SU-DHL-6 (cell line): ENCODE results near the gene CLDN5.
"Not testable (repeated sequence)": the region's sequence is repeated elsewhere in the genome, so short reads cannot be mapped to it uniquely, and the experiment has no call there.

Experiments
- H2AFZ ChIP-seq: fragments of 200-600 bp; sonication (generic); 2 replicates; pipeline ENCODE4 v1.6.1; 2014; ENCODE audit warnings: low read depth, mild to moderate bottlenecking, moderate library complexity, mixed read lengths, antibody characterized with exemption, low read length; ENCODE audit not compliant: severe bottlenecking
- H3F3A ChIP-seq: fragments of 200-600 bp; shearing (Covaris generic); 2 replicates; pipeline ENCODE4 v1.6.0; 2016; ENCODE audit warnings: antibody characterized with exemption, mild to moderate bottlenecking; ENCODE audit not compliant: insufficient read depth
- H3K27ac ChIP-seq: fragments of 200-600 bp; sonication (generic); 2 replicates; pipeline ENCODE4 v1.5.1; 2016; ENCODE audit warnings: low read depth, mild to moderate bottlenecking, low read length, moderate library complexity, mixed read lengths
- H3K27me3 ChIP-seq: fragments of 200-600 bp; sonication (generic), shearing (Covaris generic); 2 replicates; pipeline ENCODE4 v1.6.0; 2014; ENCODE audit warnings: mild to moderate bottlenecking, low read length
- H3K36me3 ChIP-seq: fragments of 200-600 bp; sonication (generic); 2 replicates; pipeline ENCODE4 v1.6.1; 2014; ENCODE audit warnings: mild to moderate bottlenecking, low read length, mixed read lengths
- H3K4me2 ChIP-seq: fragments of 300-600, 200-600 bp; shearing (Covaris generic), sonication (generic); 2 replicates; pipeline ENCODE4 v1.6.0; 2014; ENCODE audit warnings: low read length, low read depth, mild to moderate bottlenecking; ENCODE audit not compliant: poor library complexity, severe bottlenecking
- H3K4me3 ChIP-seq: fragments of 200-600 bp; sonication (generic); 2 replicates; pipeline ENCODE4 v1.5.1; 2014; ENCODE audit warnings: antibody characterized with exemption, low read length, mild to moderate bottlenecking, mixed read lengths; ENCODE audit not compliant: insufficient read depth, poor library complexity, severe bottlenecking
- H3K79me2 ChIP-seq: fragments of 200-600 bp; sonication (generic); 2 replicates; pipeline ENCODE4 v1.6.1; 2014; ENCODE audit warnings: mild to moderate bottlenecking, low read length, moderate library complexity; ENCODE audit not compliant: insufficient read depth
- H3K9ac ChIP-seq: fragments of 200-600 bp; sonication (generic); 2 replicates; pipeline ENCODE4 v1.7.0; 2014; ENCODE audit warnings: mild to moderate bottlenecking, low read length
- H3K9me2 ChIP-seq: fragments of 200-600 bp; sonication (generic); replicated peaks from 2 replicates; pipeline ENCODE4 v1.6.1; 2014; ENCODE audit warnings: low read length; ENCODE audit not compliant: insufficient read depth
- H3K9me3 ChIP-seq: fragments of 200-600 bp; sonication (generic); 2 replicates; pipeline ENCODE4 v1.6.1; 2014; ENCODE audit warnings: low read length, mixed read lengths; ENCODE audit not compliant: insufficient read depth
- H4K20me1 ChIP-seq: fragments of 200-600 bp; sonication (generic); 2 replicates; pipeline ENCODE4 v1.6.1; 2014; ENCODE audit warnings: low read depth, mild to moderate bottlenecking, antibody characterized with exemption, low read length, moderate library complexity, mixed read lengths
- EZH2phosphoT487 ChIP-seq: fragments of 200-600 bp; sonication (generic), shearing (Covaris generic); conservative IDR thresholded peaks from 2 replicates; pipeline ENCODE4 v1.6.1; 2018; ENCODE audit warnings: mild to moderate bottlenecking, antibody characterized with exemption, low read length, moderate library complexity, mixed read lengths
- TF ChIP-seq, protein P1 (sequence below): fragments of 200-600 bp; sonication (generic); IDR thresholded peaks from one replicate; pipeline ENCODE4 v1.5.1; 2017; ENCODE audit warnings: antibody characterized with exemption, mild to moderate bottlenecking, low read length, moderate library complexity; ENCODE audit not compliant: insufficient read depth, poor library complexity, severe bottlenecking

CLDN5 gene

GRCh38 chr22:19533049-19533626, 8.9 kb upstream of the CLDN5 start:
- no peak overlapping the region for H2AFZ ChIP-seq
- H4K20me1 ChIP-seq, result no peaks in the 10 kb centered on the region
- no peaks in the 10 kb centered on the region for H3F3A ChIP-seq
- H3K27ac ChIP-seq, result no peak overlapping the region
- H3K79me2 ChIP-seq, result no peaks in the 10 kb centered on the region
- H3K9me3 ChIP-seq, result no peaks in the 10 kb centered on the region
- TF ChIP-seq, protein P1, sequence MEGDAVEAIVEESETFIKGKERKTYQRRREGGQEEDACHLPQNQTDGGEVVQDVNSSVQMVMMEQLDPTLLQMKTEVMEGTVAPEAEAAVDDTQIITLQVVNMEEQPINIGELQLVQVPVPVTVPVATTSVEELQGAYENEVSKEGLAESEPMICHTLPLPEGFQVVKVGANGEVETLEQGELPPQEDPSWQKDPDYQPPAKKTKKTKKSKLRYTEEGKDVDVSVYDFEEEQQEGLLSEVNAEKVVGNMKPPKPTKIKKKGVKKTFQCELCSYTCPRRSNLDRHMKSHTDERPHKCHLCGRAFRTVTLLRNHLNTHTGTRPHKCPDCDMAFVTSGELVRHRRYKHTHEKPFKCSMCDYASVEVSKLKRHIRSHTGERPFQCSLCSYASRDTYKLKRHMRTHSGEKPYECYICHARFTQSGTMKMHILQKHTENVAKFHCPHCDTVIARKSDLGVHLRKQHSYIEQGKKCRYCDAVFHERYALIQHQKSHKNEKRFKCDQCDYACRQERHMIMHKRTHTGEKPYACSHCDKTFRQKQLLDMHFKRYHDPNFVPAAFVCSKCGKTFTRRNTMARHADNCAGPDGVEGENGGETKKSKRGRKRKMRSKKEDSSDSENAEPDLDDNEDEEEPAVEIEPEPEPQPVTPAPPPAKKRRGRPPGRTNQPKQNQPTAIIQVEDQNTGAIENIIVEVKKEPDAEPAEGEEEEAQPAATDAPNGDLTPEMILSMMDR, result no peak
- TF ChIP-seq EZH2phosphoT487, result no peak
- H3K4me2 ChIP-seq, result no peak overlapping the region
- no peak overlapping the region for H3K4me3 ChIP-seq
- no peaks in the 10 kb centered on the region for H3K36me3 ChIP-seq
- no peaks in the 10 kb centered on the region for H3K27me3 ChIP-seq
- H3K9ac ChIP-seq, result no peak overlapping the region
- H3K9me2 ChIP-seq, result no peaks in the 10 kb centered on the region

GRCh38 chr22:19531327-19531726, 7.1 kb upstream of the CLDN5 start:
- H3K36me3 ChIP-seq, H3K9me3 ChIP-seq, H3K9ac ChIP-seq, H3K4me2 ChIP-seq, H3K27me3 ChIP-seq, H3F3A ChIP-seq, H3K4me3 ChIP-seq, H2AFZ ChIP-seq, H4K20me1 ChIP-seq, H3K27ac ChIP-seq, H3K79me2 ChIP-seq, H3K9me2 ChIP-seq: not testable (repeated sequence)

GRCh38 chr22:19530751-19531150, 6.5 kb upstream of the CLDN5 start:
- Histone ChIP-seq H3K9me2 (no peaks in the 10 kb centered on the region), H3K36me3 (no peaks in the 10 kb centered on the region), H3K4me3 (no peak overlapping the region), H3K4me2 (no peak overlapping the region), H3K9ac (no peak overlapping the region), H4K20me1 (no peaks in the 10 kb centered on the region), H3K27ac (no peak overlapping the region), H3K79me2 (no peaks in the 10 kb centered on the region), H3K27me3 (no peaks in the 10 kb centered on the region), H3K9me3 (no peaks in the 10 kb centered on the region), H3F3A (no peaks in the 10 kb centered on the region), H2AFZ (no peak overlapping the region)
- TF ChIP-seq EZH2phosphoT487, result no peak
- TF ChIP-seq, protein P1, result no peak

- H4K20me1 ChIP-seq, result no peaks in the 10 kb centered on the region
- no peak overlapping the region for H3K4me3 ChIP-seq
- no peak overlapping the region for H2AFZ ChIP-seq
- TF ChIP-seq, protein P1, result no peak
- TF ChIP-seq EZH2phosphoT487, result no peak
- H3F3A ChIP-seq, result no peaks in the 10 kb centered on the region
- no peaks in the 10 kb centered on the region for H3K36me3 ChIP-seq
- H3K27ac ChIP-seq, result no peak overlapping the region
- H3K79me2 ChIP-seq, result no peaks in the 10 kb centered on the region
- H3K27me3 ChIP-seq, result no peaks in the 10 kb centered on the region
- H3K9ac ChIP-seq, result no peak overlapping the region
- H3K4me2 ChIP-seq, result no peak overlapping the region
- H3K9me3 ChIP-seq, result no peaks in the 10 kb centered on the region
- no peaks in the 10 kb centered on the region for H3K9me2 ChIP-seq
Measured at GRCh38 chr22:19529811-19530210, 5.6 kb upstream of the CLDN5 start.
